ENCODE measurements around the gene GABRD.

GABRD gene

GRCh38 chr1:2039251-2039650 lies 20.1 kb downstream of the GABRD start:
- no peak for DNase-seq (ENCODE audit: low read depth in 3 of 3)

DNA sequence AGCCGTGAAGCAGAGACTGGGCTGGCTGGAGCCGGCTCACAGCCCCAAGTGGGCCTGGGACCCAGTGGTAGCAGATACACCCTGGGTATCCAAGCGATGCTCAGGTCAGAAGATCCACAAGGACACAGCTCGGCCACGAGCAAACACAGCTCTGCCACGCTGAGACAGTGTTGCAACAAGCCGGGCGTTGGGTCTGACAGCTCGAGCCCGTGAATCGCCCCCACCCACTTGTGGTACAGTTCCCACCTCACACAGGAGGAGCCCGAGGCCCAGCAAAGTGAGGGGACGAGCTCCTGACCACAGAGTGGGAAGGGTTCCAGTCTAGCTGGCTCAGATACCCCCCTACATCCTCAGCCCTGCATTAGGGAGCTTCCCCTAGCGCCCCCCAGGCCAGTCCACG lies 22.2 kb downstream of the GABRD start:
- no peak for DNase-seq (ENCODE audit: low read depth in 3 of 3)

DNA sequence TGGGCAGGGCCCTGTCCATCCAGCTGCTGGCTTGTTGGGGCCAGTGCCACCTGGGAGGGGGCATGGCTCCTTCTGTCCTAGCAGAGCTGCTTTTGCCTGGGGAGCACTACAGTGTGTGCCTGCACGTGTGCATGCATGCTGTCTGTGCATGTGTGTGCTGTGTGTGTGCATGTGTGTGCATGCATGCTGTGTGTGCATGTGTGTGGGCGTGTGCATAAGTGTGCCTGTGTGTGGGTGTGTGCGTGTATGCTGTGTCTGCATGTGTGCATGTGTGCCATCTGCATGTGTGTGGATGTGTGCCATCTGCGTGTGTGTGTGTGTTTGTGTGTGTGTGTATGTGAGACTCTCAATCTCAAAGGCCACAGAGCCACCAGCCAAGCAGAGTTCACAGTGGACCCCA lies 22.7 kb downstream of the GABRD start:
- no peak for DNase-seq (ENCODE audit: low read depth in 3 of 3)

- no peak for DNase-seq (ENCODE audit: low read depth in 3 of 3)
Observed at GRCh38 chr1:2042830-2043773, 24.0 kb downstream of the GABRD start.

- DNase-seq (ENCODE audit: low read depth in 3 of 3), result no peak
Observed at GRCh38 chr1:2043886-2044285, 24.7 kb downstream of the GABRD start.

GRCh38 chr1:2044510-2045319 lies 25.6 kb downstream of the GABRD start:
- peak; percentile 61 to 74 (median 70) for DNase-seq (ENCODE audit: low read depth in 3 of 3)

DNA sequence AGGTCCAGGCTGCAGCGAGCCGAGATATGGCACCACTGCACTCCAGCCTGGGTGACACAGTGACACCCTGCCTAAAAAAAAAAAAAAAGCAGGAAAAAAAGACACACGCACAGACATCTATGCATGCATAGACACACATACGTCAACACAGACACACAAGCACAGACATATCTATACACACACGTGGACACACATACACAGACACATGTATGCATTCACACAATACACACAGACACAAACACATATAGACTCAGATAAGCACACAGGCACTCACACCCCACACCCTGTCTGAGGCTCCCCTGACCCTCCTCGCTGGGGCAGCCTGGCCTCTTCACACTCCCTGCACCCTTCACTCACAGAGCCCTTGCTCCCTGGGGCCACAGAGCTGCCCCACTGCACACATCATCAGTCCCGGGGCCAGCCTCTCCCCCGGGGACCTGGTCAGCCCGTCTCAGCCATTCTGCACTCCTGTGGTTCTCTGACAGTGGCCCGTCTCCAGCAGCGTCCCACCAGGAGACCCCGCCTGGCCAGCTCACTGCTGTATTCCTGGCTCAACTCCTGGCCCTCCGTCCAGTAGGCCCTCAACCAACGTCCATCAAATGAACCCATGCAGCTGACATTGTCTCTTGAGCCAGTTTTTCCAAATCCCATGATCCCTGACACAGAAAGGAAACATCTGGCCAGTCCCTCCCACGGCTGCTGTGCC lies 26.5 kb downstream of the GABRD start:
- DNase-seq (ENCODE audit: low read depth in 3 of 3), result no peak

GRCh38 chr1:2046174-2046917 lies 27.2 kb downstream of the GABRD start:
- DNase-seq (ENCODE audit: low read depth in 3 of 3), result no peak

- DNase-seq (ENCODE audit: low read depth in 3 of 3), result no peak
Observed at GRCh38 chr1:2046953-2047748, 28.0 kb downstream of the GABRD start.

DNA sequence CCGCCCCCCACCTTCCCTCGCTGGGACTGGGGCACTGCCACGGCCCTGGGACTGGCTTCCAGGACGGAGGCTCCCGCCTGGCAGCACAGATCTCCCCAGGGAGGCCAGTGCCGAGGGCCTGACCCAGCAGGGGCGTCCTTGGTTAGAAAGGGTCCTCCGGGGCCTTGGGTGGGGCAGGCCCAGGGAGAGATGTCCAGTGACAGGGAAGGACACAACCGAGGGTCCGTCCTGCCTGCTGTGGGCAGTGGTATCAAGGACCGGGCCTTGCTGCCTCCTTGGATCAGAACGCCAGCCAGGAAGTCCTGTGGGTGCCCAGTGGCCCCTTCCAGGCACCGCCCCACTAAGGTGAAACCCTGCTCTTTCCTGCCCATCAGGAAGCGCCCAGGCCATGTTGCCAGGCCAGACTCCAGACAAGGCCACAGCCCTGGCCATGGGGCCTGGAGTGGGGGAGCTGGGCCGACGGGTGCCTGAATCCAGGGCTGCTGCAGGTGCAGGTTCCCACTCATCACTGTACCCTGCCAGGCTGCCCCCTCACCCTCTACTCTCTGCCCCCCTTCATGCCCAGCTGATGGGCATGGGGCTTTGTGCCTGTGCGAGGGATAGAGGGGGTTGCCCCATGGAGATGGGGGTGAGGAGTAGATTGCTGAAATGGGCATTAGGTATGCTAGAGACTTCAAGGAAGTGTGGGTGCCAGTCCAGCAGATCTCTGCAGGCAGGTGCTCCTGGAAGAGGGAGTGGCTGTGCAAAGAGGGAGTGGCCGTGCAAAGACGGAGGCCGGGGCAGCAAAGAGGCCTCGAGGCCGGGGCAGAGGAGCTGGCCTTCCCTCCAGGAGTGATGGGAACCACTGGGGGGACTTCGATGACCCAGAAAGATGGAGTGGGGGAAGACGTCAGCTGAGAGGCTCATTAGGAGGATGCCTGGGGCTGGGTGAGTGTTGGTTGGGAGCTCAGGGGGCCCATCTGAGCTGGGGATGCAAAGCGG lies 28.9 kb downstream of the GABRD start:
- no peak for DNase-seq (ENCODE audit: low read depth in 3 of 3)

GRCh38 chr1:2049225-2049717 lies 30.1 kb downstream of the GABRD start:
- DNase-seq (ENCODE audit: low read depth in 3 of 3), result no peak

GRCh38 chr1:2049718-2050431 lies 30.7 kb downstream of the GABRD start, which contains the start of gene PRKCZ:
Gene PRKCZ, plus strand, starts transcription at chr1:2050411. Its CDS starts 220 bp downstream, at chr1:2050631.
- peak; percentile 91 to 92 (median 92) for DNase-seq (ENCODE audit: low read depth in 3 of 3)

DNA sequence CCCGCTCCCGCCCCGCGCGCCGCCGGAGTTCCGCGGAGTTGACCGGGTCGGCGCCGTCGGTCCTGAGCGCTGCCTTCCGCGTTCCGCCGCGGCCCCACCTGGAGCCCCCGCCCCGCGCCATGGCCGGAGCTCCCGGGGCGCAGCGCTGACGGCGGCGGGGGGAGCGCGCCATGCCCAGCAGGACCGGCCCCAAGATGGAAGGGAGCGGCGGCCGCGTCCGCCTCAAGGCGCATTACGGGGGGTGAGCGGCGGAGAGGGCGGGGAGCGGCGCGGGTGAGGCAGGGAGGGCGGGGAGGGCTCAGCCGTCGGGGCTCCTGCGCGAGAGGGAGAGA lies 31.3 kb downstream of the GABRD start:
- DNase-seq (ENCODE audit: low read depth in 3 of 3), result no peak

DNA sequence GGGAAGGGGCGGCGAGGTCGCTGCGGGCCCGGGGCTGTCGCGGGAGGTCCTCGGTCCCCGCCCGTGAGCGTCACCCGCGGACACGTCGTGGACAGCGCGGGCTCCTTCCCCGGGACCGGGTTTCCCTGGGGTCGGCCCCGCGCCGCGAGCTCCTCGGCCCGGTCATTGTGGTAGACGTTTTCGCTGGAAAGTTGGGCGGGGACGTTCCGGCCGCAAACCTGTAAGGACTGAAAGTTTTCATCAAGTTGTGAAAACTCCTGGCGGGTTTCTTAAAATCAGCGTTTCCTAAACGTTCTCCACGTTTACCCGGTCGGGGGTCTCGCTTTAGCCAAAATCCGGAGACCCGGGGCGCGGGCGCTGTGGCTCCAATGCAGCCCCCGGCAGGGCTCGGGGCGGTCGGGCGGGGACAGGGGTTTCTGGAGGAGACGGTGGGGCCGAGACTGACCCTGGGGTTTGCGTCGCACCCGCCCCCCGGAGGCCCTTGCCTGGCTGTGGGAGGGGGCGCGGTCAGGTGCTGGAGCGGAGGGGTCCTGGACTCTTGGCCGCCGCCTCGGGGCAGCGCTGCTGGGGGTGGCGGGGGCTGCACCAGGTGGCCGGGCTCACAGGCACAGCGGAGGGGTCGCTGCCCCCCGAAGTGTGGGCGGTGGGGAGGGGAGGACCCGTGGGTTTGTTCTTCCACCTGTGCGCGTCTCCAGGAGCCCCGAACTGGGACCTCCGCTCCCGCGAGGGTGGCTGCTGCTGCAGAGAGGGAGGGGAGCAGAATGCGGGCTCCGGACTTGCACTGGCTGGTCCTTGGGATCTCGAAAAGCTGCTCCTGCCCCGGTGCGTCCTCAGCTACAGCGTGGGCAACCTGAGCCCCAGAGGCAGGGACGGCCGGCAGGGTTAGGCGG lies 31.9 kb downstream of the GABRD start:
- DNase-seq (ENCODE audit: low read depth in 3 of 3), result no peak

- DNase-seq (ENCODE audit: low read depth in 3 of 3), result no peak
Observed at GRCh38 chr1:2052054-2052679, 33.0 kb downstream of the GABRD start.

GRCh38 chr1:2052756-2053155 lies 33.6 kb downstream of the GABRD start:
- no peak for DNase-seq (ENCODE audit: low read depth in 3 of 3)

GRCh38 chr1:2053217-2053616 lies 34.1 kb downstream of the GABRD start:
- no peak for DNase-seq (ENCODE audit: low read depth in 3 of 3)
